Prostate gland (tissue), 2 donors: ENCODE measurements around the gene TMEM147. TPM values are rescaled to one million over a fixed set of nuclear protein-coding genes. Genes with fewer than 3 reads are reported as not detected.

Source experiments
- DNase-seq: peaks from one replicate; pipeline ENCODE4 v3.0.0-alpha.2; 2019; ENCODE audit warnings: low spot score
- H3K27ac ChIP-seq, 2 donors: fragments of 200-600 bp; sonication (generic); 2 replicates each; pipeline ENCODE4 v1.5.1; 2017 to 2019
- H3K27me3 ChIP-seq: fragments of 200-600 bp; sonication (generic); replicated peaks from 2 replicates; pipeline ENCODE4 v1.5.1; 2019; ENCODE audit not compliant: insufficient read depth
- H3K36me3 ChIP-seq, 2 donors: fragments of 200-600 bp; sonication (generic); 1 replicate in 1 of 2; 2 replicates in 1 of 2; pipeline versions ENCODE4 v1.5.1 to v1.8.1; 2017 to 2019
- H3K4me1 ChIP-seq: fragments of 200-600 bp; sonication (generic); replicated peaks from 2 replicates; pipeline ENCODE4 v1.5.1; 2019
- H3K4me3 ChIP-seq, 2 donors: fragments of 200-600 bp; sonication (generic); 2 replicates each; pipeline ENCODE4 v1.5.1; 2017 to 2019
- H3K9me3 ChIP-seq: fragments of 200-600 bp; sonication (generic); 2 replicates; pipeline ENCODE4 v1.5.1; 2017
- CTCF ChIP-seq, 4 experiments: fragments of 200-600 bp in 2 of 4; fragments of 450-650 bp in 2 of 4; sonication (generic) in 2 of 4; IDR thresholded peaks; 1 replicate in 3 of 4; 2 replicates in 1 of 4; pipeline ENCODE4 v1.5.1; 2016 to 2019; ENCODE audit warnings: antibody characterized with exemption in 4 of 4, mild to moderate bottlenecking in 2 of 4, moderate library complexity in 2 of 4
- POLR2A ChIP-seq: fragments of 450-650 bp; IDR thresholded peaks from one replicate; pipeline ENCODE4 v1.6.1; 2016; ENCODE audit warnings: antibody characterized with exemption, mild to moderate bottlenecking
- POLR2AphosphoS5 ChIP-seq: sonication (generic); formaldehyde crosslinking; IDR thresholded peaks from one replicate; pipeline ENCODE4 v1.6.1; 2017; ENCODE audit warnings: antibody characterized with exemption
- WGBS: methylation state at CpG from one replicate; pipeline ENCODE4 v1.1.5; 2018; 5-methylcytosine and 5-hydroxymethylcytosine counted together
- intact Hi-C: fragments of 100-400 bp; cut with DNase I; formaldehyde crosslinking; loops from one replicate; pipeline ENCODE4 v1.14.2; 2022
- total RNA-seq, 2 donors: library from RNA; depleted of rRNA; stranded (reverse); fragments of >200 nt; gene quantifications; one replicate each; pipeline ENCODE4 v1.1.0, GENCODE V29; 2016

TMEM147 gene
- total RNA-seq, 2 donors from 2014 or later, result 105 to 120 TPM

- H3K36me3 ChIP-seq, result no peaks in the 10 kb centered on the region
- H3K4me3 ChIP-seq, result peak overlapping the region; percentile 28 to 41
- WGBS, result 24% methylated on average over 12 of the region's 12 CpGs
- DNase-seq, result peak; percentile 57
- H3K4me1 ChIP-seq, result no peaks in the 10 kb centered on the region
- no peak for TF ChIP-seq CTCF (IDR thresholded peaks at IDR 0.05)
- peak; percentile 25 for TF ChIP-seq POLR2AphosphoS5
- peak; percentile 64 for TF ChIP-seq POLR2A
- intact Hi-C loops, result no loop called here
- H3K27ac ChIP-seq, result peak overlapping the region; percentile 67 to 75
- no peaks in the 10 kb centered on the region for H3K9me3 ChIP-seq
- H3K27me3 ChIP-seq, result peaks cover under 1% of the 10 kb centered on the region
Measured at GRCh38 chr19:35509018-35509652, 36.3 kb upstream of the TMEM147 start.

DNA sequence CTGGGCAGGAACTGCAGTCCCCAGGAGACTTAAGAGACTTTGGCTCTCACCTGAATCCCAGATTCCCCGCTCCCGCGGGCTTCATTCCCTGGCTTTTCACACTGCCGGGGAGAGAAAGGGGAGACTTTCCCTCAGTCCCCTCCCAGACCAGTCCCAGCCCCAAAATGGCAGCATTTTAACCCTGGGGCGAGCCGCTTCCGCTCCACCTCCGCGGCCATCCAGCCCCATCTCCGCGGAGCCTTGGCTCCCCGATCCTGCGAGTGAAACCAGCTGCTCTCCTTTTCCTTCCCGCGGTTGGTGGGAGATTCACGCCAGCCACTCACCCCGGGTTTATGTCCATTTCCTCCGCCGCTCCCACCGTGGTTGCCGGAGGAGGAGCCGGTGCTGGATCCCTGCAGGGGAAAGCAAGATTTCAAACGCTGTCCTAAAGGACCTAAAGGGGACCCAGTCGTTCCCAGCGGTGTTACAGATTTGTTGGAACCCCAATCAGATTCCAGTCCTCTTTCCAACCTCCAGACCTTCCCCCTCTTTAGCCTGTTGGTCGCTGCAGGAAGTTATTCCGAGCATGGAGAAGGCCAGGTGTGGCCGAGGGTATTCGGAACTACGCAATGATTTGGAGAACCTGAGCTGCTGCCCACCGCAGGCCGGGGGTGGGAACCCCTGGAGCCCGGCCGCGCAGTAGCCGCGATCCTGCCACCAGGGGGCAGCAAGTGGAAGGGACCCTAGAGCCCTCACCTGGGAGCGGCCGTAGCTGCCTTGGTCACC lies 35.4 kb upstream of the TMEM147 start:
- H3K27ac ChIP-seq, result peak overlapping the region; percentile 67 to 75
- under 1% methylated on average over 39 of the region's 39 CpGs for WGBS
- no peaks in the 10 kb centered on the region for H3K9me3 ChIP-seq
- H3K4me3 ChIP-seq, result peak overlapping the region; percentile 28 to 41
- no peaks in the 10 kb centered on the region for H3K4me1 ChIP-seq
- H3K27me3 ChIP-seq, result peaks cover 4% of the 10 kb centered on the region
- DNase-seq, result peak; percentile 84
- H3K36me3 ChIP-seq, result no peaks in the 10 kb centered on the region
- intact Hi-C loops, result no loop called here
- TF ChIP-seq POLR2AphosphoS5 (peak; percentile 65), CTCF (IDR thresholded peaks at IDR 0.05) (peak; percentile 82 to 97 (median 92)), POLR2A (peak; percentile 64)

GRCh38 chr19:35510626-35510964 lies 34.8 kb upstream of the TMEM147 start:
- H3K27ac ChIP-seq, result peak overlapping the region in 1 of 2 donors; percentile 75
- no peaks in the 10 kb centered on the region for H3K36me3 ChIP-seq
- no peak for TF ChIP-seq POLR2A
- TF ChIP-seq POLR2AphosphoS5, result no peak
- TF ChIP-seq CTCF (IDR thresholded peaks at IDR 0.05), result no peak
- 19% methylated on average over 11 of the region's 15 CpGs for WGBS
- DNase-seq, result no peak
- intact Hi-C loops, result no loop called here
- H3K4me3 ChIP-seq, result peak overlapping the region in 1 of 2 donors; percentile 41
- H3K4me1 ChIP-seq, result no peaks in the 10 kb centered on the region
- H3K27me3 ChIP-seq, result peaks cover 4% of the 10 kb centered on the region
- no peaks in the 10 kb centered on the region for H3K9me3 ChIP-seq

DNA sequence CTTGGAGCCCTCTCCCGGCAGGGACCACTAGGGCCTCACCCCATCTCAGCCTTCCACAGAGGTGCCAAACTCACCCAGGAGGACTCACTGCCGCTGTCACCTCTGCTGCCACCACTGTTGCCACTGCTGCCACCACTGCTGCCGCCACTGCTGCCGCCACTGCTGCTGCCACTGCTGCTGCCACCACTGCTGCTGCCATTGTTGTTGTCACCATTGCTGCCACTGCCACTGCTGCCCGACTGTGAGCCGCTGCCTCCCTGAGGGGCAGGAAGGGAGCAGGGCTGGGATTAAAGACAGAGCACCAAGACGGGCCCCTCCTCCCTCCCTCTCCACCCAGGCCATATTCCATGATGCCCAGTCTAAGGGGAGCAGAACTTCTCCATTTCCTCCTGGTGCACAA lies 34.1 kb upstream of the TMEM147 start:
- WGBS, result 86% methylated on average over 7 of the region's 7 CpGs

More for the DNA sequence above, 34.1 kb upstream of the TMEM147 start:
- DNase-seq, result no peak
- Histone ChIP-seq H3K27ac (no peak overlapping the region), H3K4me1 (no peaks in the 10 kb centered on the region), H3K27me3 (peaks cover 4% of the 10 kb centered on the region), H3K9me3 (no peaks in the 10 kb centered on the region), H3K4me3 (no peak overlapping the region), H3K36me3 (no peaks in the 10 kb centered on the region)
- TF ChIP-seq POLR2AphosphoS5 (no peak), POLR2A (no peak), CTCF (IDR thresholded peaks at IDR 0.05) (no peak)
- intact Hi-C loops, result no loop called here
